Lower leg skin (tissue), 3 donors: ENCODE measurements around the gene LAMP1.

ENCODE experiments used
- CTCF ChIP-seq, 3 donors: fragments of 450-650 bp; IDR thresholded peaks; one replicate each; pipeline ENCODE4 v1.5.1; 2016; ENCODE audit warnings: antibody characterized with exemption in 3 of 3, mild to moderate bottlenecking in 3 of 3, moderate library complexity in 2 of 3
- POLR2A ChIP-seq, 2 donors: fragments of 450-650 bp; IDR thresholded peaks; one replicate each; pipeline ENCODE4 v1.6.1; 2016 to 2017; ENCODE audit warnings: antibody characterized with exemption in 2 of 2, mild to moderate bottlenecking in 1 of 2, moderate library complexity in 1 of 2

GRCh38 chr13:113298043-113298945, 1.3 kb downstream of the LAMP1 start:
- TF ChIP-seq CTCF (IDR thresholded peaks at IDR 0.05) (no peak), POLR2A (IDR thresholded peaks at IDR 0.05) (no peak)
